Measurements from ENCODE around the gene NEO1.

GRCh38 chr15:73275862-73276261 is 223.6 kb downstream of the NEO1 start:
- TF ChIP-seq POLR2A (IDR thresholded peaks at IDR 0.05) (no peak), CTCF (IDR thresholded peaks at IDR 0.05) (no peak)

Measured in uterus (tissue), 2 donors.